NT2/D1 (cell line): ENCODE results near the gene NDST1.
A peak's percentile ranks its signal among the peaks of the same experiment; 100 is the strongest.

Experiments
- DNase-seq: peaks from one replicate; pipeline ENCODE4 v3.0.0-alpha.2; 2011; ENCODE audit warnings: low read depth, low spot score
- H3K27me3 ChIP-seq: 2 replicates; pipeline ENCODE4 v1.6.0; 2011; ENCODE audit warnings: mild to moderate bottlenecking; ENCODE audit not compliant: insufficient read length, insufficient read depth
- H3K36me3 ChIP-seq: 2 replicates; pipeline ENCODE4 v1.6.1; 2011; ENCODE audit warnings: mild to moderate bottlenecking, low read length, mixed read lengths; ENCODE audit not compliant: insufficient read depth, insufficient read length
- H3K4me1 ChIP-seq: 2 replicates; pipeline ENCODE4 v1.5.1; 2011; ENCODE audit not compliant: insufficient read depth, insufficient read length
- H3K4me3 ChIP-seq: 2 replicates; pipeline ENCODE4 v1.5.1; 2011; ENCODE audit warnings: low read depth; ENCODE audit not compliant: insufficient read length
- H3K9ac ChIP-seq: 2 replicates; pipeline ENCODE4 v1.6.0; 2011; ENCODE audit warnings: low read depth; ENCODE audit not compliant: insufficient read length
- H3K9me3 ChIP-seq: 2 replicates; pipeline ENCODE4 v1.5.1; 2011; ENCODE audit warnings: mild to moderate bottlenecking, low read length; ENCODE audit not compliant: insufficient read depth
- SUZ12 ChIP-seq: IDR thresholded peaks from 2 replicates; pipeline ENCODE4 v1.6.1; 2011; ENCODE audit not compliant: insufficient read length, insufficient read depth; ENCODE audit errors: extremely low read depth
- YY1 ChIP-seq: IDR thresholded peaks from 2 replicates; pipeline ENCODE4 v1.6.1; 2011; ENCODE audit not compliant: insufficient read length, insufficient read depth
- ZNF274 ChIP-seq: IDR thresholded peaks from 2 replicates; pipeline ENCODE4 v1.6.1; 2011; ENCODE audit warnings: mild to moderate bottlenecking, low read depth, low read length

The NDST1 gene

DNA sequence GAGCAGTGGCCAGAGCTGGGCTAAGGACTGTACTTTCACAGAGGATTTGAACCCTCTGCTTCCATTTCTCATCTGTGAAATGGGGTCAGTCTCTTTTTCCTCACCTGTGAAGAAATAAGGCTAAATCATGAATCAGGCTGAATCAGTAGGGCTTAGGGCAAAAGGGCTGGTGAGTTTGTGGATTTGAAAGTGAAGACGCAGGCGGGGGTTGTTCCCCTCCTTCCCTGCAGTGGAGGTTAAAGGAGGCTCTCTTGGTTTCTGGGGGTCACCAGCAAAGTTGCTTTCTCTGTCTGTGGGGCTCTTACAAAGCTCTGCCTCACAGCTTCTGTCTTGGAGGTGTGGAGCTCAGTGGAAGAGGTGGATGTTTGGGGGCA lies 17.6 kb upstream of the NDST1 start:
- peaks cover 34% of the 10 kb centered on the region for H3K36me3 ChIP-seq
- no peak overlapping the region for H3K4me3 ChIP-seq
- no peak overlapping the region for H3K9ac ChIP-seq

DNA sequence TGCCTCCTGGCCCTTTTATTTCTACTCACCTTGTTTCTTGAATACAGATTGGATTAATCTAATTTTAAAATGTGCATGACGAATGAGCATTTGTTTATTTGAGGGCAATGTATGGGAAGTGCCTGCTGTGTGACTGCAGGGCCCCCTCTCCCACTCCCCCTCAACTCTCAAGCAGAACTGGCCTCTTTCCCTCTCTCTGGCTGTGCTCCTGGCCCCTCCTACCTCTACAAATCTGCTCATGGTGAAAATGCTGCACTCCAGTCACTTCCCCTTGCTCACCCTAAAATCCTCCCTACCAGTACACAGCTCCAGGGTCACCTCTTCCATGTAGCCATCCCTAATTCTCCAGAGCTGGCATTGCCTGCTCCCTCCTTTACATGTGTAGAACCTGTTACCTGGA lies 17.2 kb upstream of the NDST1 start:
- no peak for TF ChIP-seq YY1
- no peak for TF ChIP-seq ZNF274
- TF ChIP-seq SUZ12: no peak
- Histone ChIP-seq H3K9ac (no peak overlapping the region), H3K4me3 (no peak overlapping the region), H3K27me3 (no peaks in the 10 kb centered on the region), H3K9me3 (no peaks in the 10 kb centered on the region), H3K4me1 (peaks cover 17% of the 10 kb centered on the region), H3K36me3 (peaks cover 34% of the 10 kb centered on the region)
- no peak for DNase-seq

More for the DNA sequence above, 17.6 kb upstream of the NDST1 start:
- Histone ChIP-seq H3K4me1 (peaks cover 17% of the 10 kb centered on the region), H3K27me3 (no peaks in the 10 kb centered on the region), H3K9me3 (no peaks in the 10 kb centered on the region)
- no peak for TF ChIP-seq SUZ12
- TF ChIP-seq ZNF274: no peak
- TF ChIP-seq YY1: no peak
- DNase-seq: no peak

DNA sequence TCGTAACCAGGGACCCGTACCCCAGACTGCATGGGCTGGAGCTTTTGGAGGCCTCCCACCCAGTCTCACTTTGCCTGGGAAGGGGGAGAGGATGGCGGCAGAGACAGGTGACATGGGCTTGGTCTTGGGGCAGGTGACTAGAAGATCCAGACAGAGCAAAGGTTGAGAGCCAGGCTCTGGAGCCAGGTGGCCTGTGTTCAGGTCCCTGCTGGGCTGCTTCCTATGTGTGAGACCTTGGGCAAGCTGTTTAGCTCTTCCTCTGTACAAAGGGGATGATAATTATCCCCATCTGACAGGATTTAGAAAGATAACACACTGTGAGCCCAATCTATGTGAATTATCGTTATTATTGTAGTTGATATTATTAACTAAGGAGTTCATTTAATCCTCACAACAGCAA lies 16.1 kb upstream of the NDST1 start:
- peaks cover 17% of the 10 kb centered on the region for H3K4me1 ChIP-seq
- no peak overlapping the region for H3K9ac ChIP-seq
- peaks cover 39% of the 10 kb centered on the region for H3K36me3 ChIP-seq
- DNase-seq: no peak
- H3K4me3 ChIP-seq: no peak overlapping the region
- H3K27me3 ChIP-seq: no peaks in the 10 kb centered on the region
- H3K9me3 ChIP-seq: no peaks in the 10 kb centered on the region
- TF ChIP-seq SUZ12 (no peak), YY1 (no peak), ZNF274 (no peak)

DNA sequence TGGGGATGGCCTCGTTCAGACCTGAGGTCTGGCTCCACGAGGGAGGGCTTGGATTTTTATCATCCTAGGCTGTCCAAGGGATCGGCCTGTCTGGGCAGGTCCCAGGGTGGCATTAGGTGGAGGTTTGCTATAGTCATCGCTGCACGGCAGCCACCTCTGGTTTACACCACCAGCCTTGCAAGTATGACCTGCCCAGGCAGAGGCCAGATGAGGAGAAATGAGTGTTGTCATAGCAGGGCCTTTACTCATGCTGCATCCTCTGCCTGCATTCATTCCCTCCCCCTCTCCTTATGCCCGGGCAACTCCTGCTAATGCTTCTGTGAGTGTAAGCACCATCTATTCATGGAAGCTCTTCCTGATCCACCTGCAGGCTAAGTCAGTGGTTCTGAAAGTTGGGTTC lies 15.3 kb upstream of the NDST1 start:
- no peak for TF ChIP-seq SUZ12
- no peak for TF ChIP-seq ZNF274
- TF ChIP-seq YY1: no peak
- no peak for DNase-seq

DNA sequence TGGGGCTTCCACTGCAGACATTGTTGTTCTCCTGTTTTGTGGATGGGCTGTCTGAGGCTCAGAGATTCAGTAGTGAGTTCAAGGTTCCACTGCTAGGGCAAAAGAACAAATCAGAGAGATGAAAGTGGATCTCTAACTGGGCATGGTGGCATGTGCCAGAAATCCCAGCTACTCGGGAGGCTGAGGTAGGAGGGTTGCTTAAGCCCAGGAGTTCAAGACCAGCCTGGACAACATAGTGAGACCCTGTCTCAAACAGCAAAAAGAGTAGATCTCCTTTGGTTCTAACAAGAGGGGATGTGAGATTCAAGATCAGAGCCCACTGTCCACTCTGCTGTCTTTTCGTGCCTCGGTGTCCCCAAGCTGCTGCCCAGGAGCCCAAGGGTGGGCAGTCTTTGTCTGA lies 11.8 kb upstream of the NDST1 start:
- Histone ChIP-seq H3K4me3 (no peak overlapping the region), H3K4me1 (peaks cover 26% of the 10 kb centered on the region), H3K36me3 (peaks cover 54% of the 10 kb centered on the region), H3K27me3 (no peaks in the 10 kb centered on the region), H3K9ac (no peak overlapping the region), H3K9me3 (no peaks in the 10 kb centered on the region)
- TF ChIP-seq ZNF274 (no peak), SUZ12 (no peak), YY1 (no peak)
- no peak for DNase-seq

More for the DNA sequence above, 15.3 kb upstream of the NDST1 start:
- H3K27me3 ChIP-seq: no peaks in the 10 kb centered on the region
- H3K9me3 ChIP-seq: no peaks in the 10 kb centered on the region
- peaks cover 42% of the 10 kb centered on the region for H3K36me3 ChIP-seq
- no peak overlapping the region for H3K4me3 ChIP-seq
- H3K9ac ChIP-seq: no peak overlapping the region
- peaks cover 19% of the 10 kb centered on the region for H3K4me1 ChIP-seq

DNA sequence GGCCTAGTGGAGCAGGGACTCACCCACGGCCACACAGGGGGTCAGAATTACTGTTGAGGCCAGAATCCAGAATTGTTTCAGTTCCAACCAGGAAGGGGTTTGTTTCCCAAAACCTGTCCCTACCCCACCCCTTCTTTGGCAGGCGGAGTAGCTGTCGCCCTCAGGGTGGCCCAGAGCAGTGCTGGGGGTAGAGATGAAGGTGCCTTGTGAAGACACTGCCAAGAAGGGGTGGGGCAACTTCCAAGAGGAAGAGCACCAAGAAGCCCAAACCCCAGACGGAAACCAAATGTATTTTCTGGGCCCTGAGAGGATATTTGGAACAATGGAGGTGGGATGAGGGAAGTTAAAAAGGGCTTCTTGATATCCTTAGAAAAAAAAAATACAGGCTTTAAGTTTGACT lies 11.4 kb upstream of the NDST1 start:
- Histone ChIP-seq H3K9me3 (no peaks in the 10 kb centered on the region), H3K27me3 (no peaks in the 10 kb centered on the region), H3K36me3 (peaks cover 54% of the 10 kb centered on the region), H3K4me1 (peaks cover 26% of the 10 kb centered on the region), H3K9ac (no peak overlapping the region), H3K4me3 (no peak overlapping the region)
- no peak for DNase-seq
- TF ChIP-seq ZNF274 (no peak), YY1 (no peak), SUZ12 (no peak)

DNA sequence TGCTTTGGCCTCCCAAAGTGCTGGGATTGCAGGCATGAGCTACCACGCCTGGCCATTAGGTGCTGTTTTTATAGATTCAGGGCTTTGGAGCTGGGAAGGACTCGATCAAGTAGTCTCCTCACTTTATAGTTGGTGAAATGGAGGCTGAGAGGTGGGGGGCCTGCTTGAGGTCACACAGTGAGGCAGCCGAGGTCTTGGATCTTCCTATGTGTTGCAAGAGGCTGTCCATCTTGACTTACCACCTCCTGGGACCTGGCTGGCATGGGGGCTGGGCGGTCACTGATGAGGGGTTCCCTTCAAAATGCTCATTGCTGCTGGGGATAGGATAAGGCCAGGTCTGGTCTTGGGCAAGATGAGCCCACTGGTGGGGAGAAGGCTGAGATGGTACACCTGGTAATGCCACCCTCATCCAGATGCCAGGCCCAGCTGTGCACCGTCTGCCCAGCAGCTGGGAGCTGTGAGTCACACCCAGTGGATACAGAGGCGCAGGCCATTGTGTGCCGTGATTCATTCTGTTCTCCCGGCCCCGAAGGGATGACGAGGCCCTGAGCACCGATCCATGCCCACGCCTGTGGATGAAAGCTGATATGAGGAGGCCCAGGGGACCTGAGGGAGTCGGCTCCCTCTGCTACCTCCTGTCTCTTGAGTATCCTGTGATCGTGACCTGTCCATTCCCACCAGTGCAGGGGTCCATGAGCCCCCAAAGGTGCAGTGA lies 10.5 kb upstream of the NDST1 start:
- Histone ChIP-seq H3K36me3 (peaks cover 52% of the 10 kb centered on the region), H3K4me1 (peaks cover 33% of the 10 kb centered on the region)
- no peak for DNase-seq

DNA sequence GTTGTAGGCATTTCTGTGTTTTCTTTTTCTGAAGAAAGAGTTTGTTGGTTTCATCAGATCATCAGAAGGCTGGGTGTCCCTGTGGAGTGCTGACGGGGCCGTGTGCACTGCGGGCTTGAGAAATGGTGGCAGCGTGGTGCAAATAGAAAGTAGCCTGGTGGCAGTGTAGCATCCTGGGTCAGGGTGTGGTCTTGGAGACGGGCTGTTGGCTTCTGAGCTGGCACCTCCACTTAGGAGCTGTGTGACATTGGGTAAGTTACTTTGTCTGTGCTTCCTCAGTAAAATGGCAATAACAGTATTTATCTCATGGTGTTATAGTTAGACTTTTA lies 10.0 kb upstream of the NDST1 start:
- H3K4me1 ChIP-seq: peaks cover 31% of the 10 kb centered on the region
- no peak overlapping the region for H3K4me3 ChIP-seq
- DNase-seq: no peak
- H3K9me3 ChIP-seq: no peaks in the 10 kb centered on the region
- H3K27me3 ChIP-seq: no peaks in the 10 kb centered on the region
- no peak for TF ChIP-seq YY1
- TF ChIP-seq SUZ12: no peak
- no peak for TF ChIP-seq ZNF274
- H3K36me3 ChIP-seq: peaks cover 50% of the 10 kb centered on the region
- peak overlapping the region; percentile 50 for H3K9ac ChIP-seq

More for the DNA sequence above, 10.5 kb upstream of the NDST1 start:
- H3K9ac ChIP-seq: peak overlapping the region; percentile 50
- TF ChIP-seq ZNF274: no peak
- TF ChIP-seq SUZ12: no peak
- TF ChIP-seq YY1: no peak
- H3K27me3 ChIP-seq: no peaks in the 10 kb centered on the region
- H3K4me3 ChIP-seq: no peak overlapping the region
- no peaks in the 10 kb centered on the region for H3K9me3 ChIP-seq
